Measurements from ENCODE around the gene VTI1B. TPM values are rescaled to one million over a fixed set of nuclear protein-coding genes. Genes with fewer than 3 reads are reported as not detected.

The VTI1B gene
- total and polyA plus RNA-seq, 4 experiments from 2014 or later: 62.1 to 97.8 (median 71.8) TPM

DNA sequence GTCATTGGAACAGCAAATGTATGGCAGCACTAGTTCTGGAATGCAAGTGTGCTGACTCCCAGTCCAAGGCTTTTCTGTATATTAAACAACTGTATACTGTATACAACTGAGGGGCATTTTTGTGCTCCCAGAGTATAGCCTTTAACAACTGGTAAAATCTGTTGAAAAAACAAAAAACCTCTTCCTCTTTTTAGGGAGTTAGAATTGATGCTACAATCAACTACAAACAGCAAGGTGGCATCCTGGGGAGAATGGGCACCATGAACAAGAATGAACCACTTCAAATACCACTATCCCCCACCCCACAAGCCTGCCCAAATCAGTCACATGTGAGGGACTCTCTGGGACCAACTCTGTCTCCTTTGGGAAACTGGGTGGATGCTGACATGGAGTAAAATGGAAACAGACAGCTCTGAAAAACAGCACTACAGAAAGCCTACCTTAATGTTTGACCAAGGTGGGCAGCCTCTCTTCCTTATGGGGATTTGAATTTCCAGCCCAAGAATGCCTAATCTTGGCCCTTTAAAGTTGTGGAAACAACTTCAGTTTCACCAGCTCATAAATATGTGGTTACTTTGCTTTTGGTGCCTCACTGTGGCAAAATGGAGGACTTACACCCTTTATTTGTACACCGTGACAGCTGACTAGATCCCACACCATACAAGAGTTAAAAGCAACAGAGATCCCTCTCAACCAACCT, 7.5 kb downstream of the VTI1B start:
- peaks cover 32 to 66% (median 51%) of the 10 kb centered on the region in 4 donors for H3K4me1 Mint-ChIP-seq
- no peak overlapping the region for H3K4me3 ChIP-seq (ENCODE audit: low read length in 2 of 2)
- no peaks in the 10 kb centered on the region for H3K9me3 ChIP-seq (ENCODE audit: control insufficient read depth in 1 of 2, low read length in 2 of 2)
- no peaks in the 10 kb centered on the region for H3K27me3 Mint-ChIP-seq
- H3K9me3 Mint-ChIP-seq: no peaks in the 10 kb centered on the region
- ChIA-PET POLR2A (ENCODE audit: partially characterized antibody) (interaction anchor here (0.6 kb wide), 1 partner anchor 48 kb away, joined by 3 read pairs; no protein-coding TSS in a partner anchor), CTCF (ENCODE audit: partially characterized antibody) (interaction anchor here (0.7 to 4.3 kb wide), 14 partner anchors 19 to 242 kb away, joined by 3 to 35 read pairs (median 6); partner anchors contain the start of genes ARG2, PIGH and RDH12)
- no peaks in the 10 kb centered on the region for H3K36me3 ChIP-seq (ENCODE audit: insufficient read depth, low read length)
- H3K36me3 Mint-ChIP-seq: peaks cover 0 to 14% of the 10 kb centered on the region in 2 donors
- intact Hi-C loops (cut with micrococcal nuclease): loop anchor here (1.0 to 2.0 kb wide), 5 partner anchors 38 to 240 kb away; partner anchors contain the start of gene ARG2
- DNase-seq: peak; percentile 42 to 45 (median 45)
- no peak overlapping the region for H3K4me3 Mint-ChIP-seq
- peak overlapping the region; percentile 6 to 75 (median 61) for H3K27ac Mint-ChIP-seq
- H3K4me1 ChIP-seq (ENCODE audit: insufficient read depth, low read length): peaks cover 43% of the 10 kb centered on the region
- H3K27me3 ChIP-seq (ENCODE audit: insufficient read depth, low read length): no peaks in the 10 kb centered on the region
- H3K27ac ChIP-seq (ENCODE audit: low read depth, low read length): no peak overlapping the region

DNA sequence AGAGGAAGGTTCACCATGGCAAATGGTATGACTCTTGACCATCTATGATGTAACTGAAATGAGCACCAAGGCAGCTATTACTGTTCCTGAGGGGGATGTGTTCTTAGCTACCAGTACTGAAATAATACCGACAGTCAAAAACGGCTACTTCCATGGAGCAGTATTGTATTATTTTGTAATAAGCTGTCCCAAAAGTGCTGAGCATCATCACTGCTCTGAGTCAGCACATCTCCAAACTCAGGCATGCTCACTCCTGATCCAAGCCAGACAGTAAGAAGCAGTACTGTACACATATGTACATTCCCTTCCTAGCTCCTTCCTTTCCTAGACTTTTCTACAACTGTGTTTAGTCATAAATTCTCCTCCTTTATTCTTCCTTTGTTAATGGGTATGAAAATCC, 8.6 kb downstream of the VTI1B start:
- Histone ChIP-seq H3K9me3 (ENCODE audit: control insufficient read depth in 1 of 2, low read length in 2 of 2) (no peaks in the 10 kb centered on the region), H3K27ac (ENCODE audit: low read depth, low read length) (no peak overlapping the region), H3K4me1 (ENCODE audit: insufficient read depth, low read length) (peaks cover 36% of the 10 kb centered on the region), H3K36me3 (ENCODE audit: insufficient read depth, low read length) (peaks cover 1% of the 10 kb centered on the region), H3K27me3 (ENCODE audit: insufficient read depth, low read length) (no peaks in the 10 kb centered on the region), H3K4me3 (ENCODE audit: low read length in 2 of 2) (no peak overlapping the region)
- H3K36me3 Mint-ChIP-seq: peaks cover 0 to 15% of the 10 kb centered on the region in 2 donors
- peaks cover 31 to 58% (median 46%) of the 10 kb centered on the region in 4 donors for H3K4me1 Mint-ChIP-seq
- H3K4me3 Mint-ChIP-seq: no peak overlapping the region
- POLR2A ChIA-PET (ENCODE audit: partially characterized antibody): interaction anchor here (0.6 to 0.8 kb wide), 2 partner anchors 66 to 102 kb away, joined by 3 read pairs; partner anchors contain the start of gene PIGH
- peak overlapping the region in 5 of 7 donors; percentile 12 to 73 (median 39) for H3K27ac Mint-ChIP-seq
- no peaks in the 10 kb centered on the region for H3K9me3 Mint-ChIP-seq
- no peaks in the 10 kb centered on the region for H3K27me3 Mint-ChIP-seq
- intact Hi-C loops (cut with micrococcal nuclease): loop anchor here (2.0 kb wide), 1 partner anchor 39 kb away; no protein-coding TSS in a partner anchor
- CTCF ChIA-PET (ENCODE audit: partially characterized antibody): interaction anchor here (0.8 to 4.3 kb wide), 10 partner anchors 26 to 241 kb away, joined by 3 to 35 read pairs (median 8); no protein-coding TSS in a partner anchor
- DNase-seq: no peak

DNA sequence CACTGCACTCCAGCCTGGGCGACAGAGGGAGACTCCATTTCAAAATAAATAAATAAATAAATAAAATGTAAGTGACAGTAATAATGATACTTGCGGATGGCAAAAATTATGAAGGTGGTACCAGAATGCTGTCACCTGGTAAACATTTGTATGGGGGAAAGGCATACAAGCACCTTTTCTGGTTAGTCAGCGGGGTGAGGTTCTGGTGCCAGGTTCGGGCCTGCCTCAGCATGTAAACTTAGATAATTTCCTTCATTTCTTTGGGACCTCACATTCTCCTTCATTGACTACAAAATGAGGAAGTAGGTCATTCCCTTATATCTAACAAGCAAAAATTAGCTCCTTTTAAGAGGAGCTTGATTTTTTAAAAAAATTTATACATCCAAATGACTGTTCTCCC, 10.8 kb downstream of the VTI1B start:
- Histone ChIP-seq H3K36me3 (ENCODE audit: insufficient read depth, low read length) (peaks cover 8% of the 10 kb centered on the region), H3K4me3 (ENCODE audit: low read length in 2 of 2) (no peak overlapping the region), H3K9me3 (ENCODE audit: control insufficient read depth in 1 of 2, low read length in 2 of 2) (no peaks in the 10 kb centered on the region), H3K4me1 (ENCODE audit: insufficient read depth, low read length) (peaks cover 17% of the 10 kb centered on the region), H3K27ac (ENCODE audit: low read depth, low read length) (no peak overlapping the region), H3K27me3 (ENCODE audit: insufficient read depth, low read length) (no peaks in the 10 kb centered on the region)
- H3K9me3 Mint-ChIP-seq: no peaks in the 10 kb centered on the region
- ChIA-PET CTCF (ENCODE audit: partially characterized antibody) (interaction anchor here (0.8 to 4.3 kb wide), 6 partner anchors 9 to 81 kb away, joined by 3 to 35 read pairs (median 4); no protein-coding TSS in a partner anchor), POLR2A (ENCODE audit: partially characterized antibody) (interaction anchor here (1.4 kb wide), 1 partner anchor 63 kb away, joined by 6 read pairs; the partner anchor contains the start of gene PIGH)
- H3K4me3 Mint-ChIP-seq: no peak overlapping the region
- H3K27ac Mint-ChIP-seq: peak overlapping the region in 1 of 7 donors; percentile 20
- no peak for DNase-seq
- no peaks in the 10 kb centered on the region for H3K27me3 Mint-ChIP-seq
- peaks cover 21 to 36% (median 29%) of the 10 kb centered on the region in 4 donors for H3K4me1 Mint-ChIP-seq
- peaks cover 5 to 26% of the 10 kb centered on the region in 2 donors for H3K36me3 Mint-ChIP-seq
- intact Hi-C loops (cut with micrococcal nuclease): no loop called here

DNA sequence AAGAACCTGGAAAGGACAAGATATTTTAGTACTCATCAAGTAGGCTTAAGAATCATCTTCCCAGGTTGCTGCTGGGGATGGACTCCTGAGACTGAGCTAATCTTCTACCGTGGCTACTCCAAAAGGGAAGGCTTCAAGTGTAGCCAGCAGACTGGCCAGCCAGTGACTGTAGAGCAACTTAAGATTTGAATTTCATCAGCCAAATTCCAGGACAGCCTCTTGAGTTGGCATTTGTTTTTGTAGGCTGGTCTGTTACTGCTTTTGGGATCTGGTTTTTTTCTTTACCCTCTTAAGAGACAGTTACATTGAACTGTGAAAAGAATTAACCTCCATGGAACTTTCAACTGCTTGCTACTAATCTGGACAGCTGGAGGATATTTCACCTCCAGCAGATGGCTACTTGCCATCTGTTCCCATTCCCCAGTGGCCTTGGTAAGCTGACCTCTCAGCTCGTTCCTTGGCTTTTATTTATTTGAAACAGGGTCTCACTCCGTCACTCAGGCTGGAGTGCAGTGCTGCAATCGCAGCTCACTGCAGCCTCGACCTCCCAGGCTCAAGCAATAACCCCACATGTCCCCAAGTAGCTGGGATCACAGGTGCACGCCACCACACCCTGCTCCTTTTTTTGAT, 20.7 kb downstream of the VTI1B start:
- no peaks in the 10 kb centered on the region for H3K4me1 ChIP-seq (ENCODE audit: insufficient read depth, low read length)
- H3K4me3 ChIP-seq (ENCODE audit: low read length in 2 of 2): no peak overlapping the region
- H3K9me3 Mint-ChIP-seq: no peaks in the 10 kb centered on the region
- no peaks in the 10 kb centered on the region for H3K27me3 ChIP-seq (ENCODE audit: insufficient read depth, low read length)
- H3K36me3 ChIP-seq (ENCODE audit: insufficient read depth, low read length): peaks cover 71% of the 10 kb centered on the region
- intact Hi-C loops (cut with micrococcal nuclease): no loop called here
- no peaks in the 10 kb centered on the region for H3K4me1 Mint-ChIP-seq
- no peak overlapping the region for H3K4me3 Mint-ChIP-seq
- H3K36me3 Mint-ChIP-seq: peaks cover 44 to 84% of the 10 kb centered on the region in 2 donors
- H3K27ac Mint-ChIP-seq: no peak overlapping the region
- no peaks in the 10 kb centered on the region for H3K27me3 Mint-ChIP-seq
- no peak overlapping the region for H3K27ac ChIP-seq (ENCODE audit: low read depth, low read length)
- ChIA-PET POLR2A (ENCODE audit: partially characterized antibody) (no interaction called here), CTCF (ENCODE audit: partially characterized antibody) (interaction anchor here (0.9 to 1.7 kb wide), 3 partner anchors 35 to 227 kb away, joined by 3 to 5 read pairs (median 3); partner anchors contain the start of gene ARG2)
- DNase-seq: no peak
- no peaks in the 10 kb centered on the region for H3K9me3 ChIP-seq (ENCODE audit: control insufficient read depth in 1 of 2, low read length in 2 of 2)

DNA sequence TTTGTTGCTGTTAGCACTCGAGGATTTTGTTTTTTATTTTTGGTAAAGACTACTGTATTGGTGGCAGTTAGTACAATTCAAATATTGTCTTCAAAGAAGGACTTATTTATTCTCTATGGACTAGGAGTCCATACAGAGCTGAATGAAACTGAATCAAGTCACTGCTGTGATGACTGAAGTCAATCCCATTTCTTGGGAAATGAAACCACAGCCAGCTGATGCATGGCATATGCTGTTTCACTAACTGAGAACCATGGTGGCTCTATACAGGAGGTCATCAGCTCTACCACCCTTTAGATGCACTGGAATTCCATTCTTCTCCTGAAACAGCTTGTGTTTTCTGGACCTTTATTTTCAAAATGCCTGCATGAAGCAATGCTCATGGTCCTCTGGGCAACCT, 22.2 kb downstream of the VTI1B start:
- peak overlapping the region in 1 of 7 donors; percentile 52 for H3K27ac Mint-ChIP-seq
- no peak for DNase-seq
- no peaks in the 10 kb centered on the region for H3K4me1 ChIP-seq (ENCODE audit: insufficient read depth, low read length)
- CTCF ChIA-PET (ENCODE audit: partially characterized antibody): interaction anchor here (0.9 to 1.8 kb wide), 5 partner anchors 21 to 67 kb away, joined by 3 to 5 read pairs (median 4); partner anchors contain the start of genes ARG2 and PIGH
- no peaks in the 10 kb centered on the region for H3K27me3 ChIP-seq (ENCODE audit: insufficient read depth, low read length)
- H3K36me3 ChIP-seq (ENCODE audit: insufficient read depth, low read length): peaks cover 67% of the 10 kb centered on the region
- POLR2A ChIA-PET (ENCODE audit: partially characterized antibody): no interaction called here
- H3K9me3 Mint-ChIP-seq: no peaks in the 10 kb centered on the region
- H3K9me3 ChIP-seq (ENCODE audit: control insufficient read depth in 1 of 2, low read length in 2 of 2): no peaks in the 10 kb centered on the region
- H3K36me3 Mint-ChIP-seq: peaks cover 37 to 89% of the 10 kb centered on the region in 2 donors
- H3K4me3 Mint-ChIP-seq: no peak overlapping the region
- H3K4me1 Mint-ChIP-seq: no peaks in the 10 kb centered on the region
- H3K27me3 Mint-ChIP-seq: no peaks in the 10 kb centered on the region
- intact Hi-C loops (cut with micrococcal nuclease): loop anchor here (1.0 kb wide), 1 partner anchor 42 kb away; no protein-coding TSS in a partner anchor
- no peak overlapping the region for H3K27ac ChIP-seq (ENCODE audit: low read depth, low read length)
- no peak overlapping the region for H3K4me3 ChIP-seq (ENCODE audit: low read length in 2 of 2)

DNA sequence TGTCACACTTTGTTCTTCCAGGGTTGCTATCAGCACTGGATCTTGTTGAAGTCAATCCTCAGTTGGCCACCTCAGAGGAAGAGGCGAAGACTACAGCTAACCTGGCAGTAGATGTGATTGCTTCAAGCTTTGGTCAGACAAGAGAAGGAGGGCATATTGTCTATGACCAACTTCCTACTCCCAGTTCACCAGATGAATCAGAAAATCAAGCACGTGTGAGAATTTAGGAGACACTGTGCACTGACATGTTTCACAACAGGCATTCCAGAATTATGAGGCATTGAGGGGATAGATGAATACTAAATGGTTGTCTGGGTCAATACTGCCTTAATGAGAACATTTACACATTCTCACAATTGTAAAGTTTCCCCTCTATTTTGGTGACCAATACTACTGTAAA, 23.7 kb downstream of the VTI1B start:
- Histone ChIP-seq H3K36me3 (ENCODE audit: insufficient read depth, low read length) (peaks cover 58% of the 10 kb centered on the region), H3K4me1 (ENCODE audit: insufficient read depth, low read length) (no peaks in the 10 kb centered on the region), H3K4me3 (ENCODE audit: low read length in 2 of 2) (no peak overlapping the region), H3K27ac (ENCODE audit: low read depth, low read length) (no peak overlapping the region), H3K27me3 (ENCODE audit: insufficient read depth, low read length) (no peaks in the 10 kb centered on the region), H3K9me3 (ENCODE audit: control insufficient read depth in 1 of 2, low read length in 2 of 2) (no peaks in the 10 kb centered on the region)
- H3K4me3 Mint-ChIP-seq: no peak overlapping the region
- H3K9me3 Mint-ChIP-seq: no peaks in the 10 kb centered on the region
- intact Hi-C loops (cut with micrococcal nuclease): no loop called here
- no peaks in the 10 kb centered on the region for H3K4me1 Mint-ChIP-seq
- no peaks in the 10 kb centered on the region for H3K27me3 Mint-ChIP-seq
- DNase-seq: no peak
- POLR2A ChIA-PET (ENCODE audit: partially characterized antibody): no interaction called here
- H3K36me3 Mint-ChIP-seq: peaks cover 44 to 90% of the 10 kb centered on the region in 2 donors
- CTCF ChIA-PET (ENCODE audit: partially characterized antibody): interaction anchor here (0.9 kb wide), 1 partner anchor 79 kb away, joined by 5 read pairs; no protein-coding TSS in a partner anchor
- H3K27ac Mint-ChIP-seq: peak overlapping the region in 3 of 7 donors; percentile 27 to 60 (median 47)

DNA sequence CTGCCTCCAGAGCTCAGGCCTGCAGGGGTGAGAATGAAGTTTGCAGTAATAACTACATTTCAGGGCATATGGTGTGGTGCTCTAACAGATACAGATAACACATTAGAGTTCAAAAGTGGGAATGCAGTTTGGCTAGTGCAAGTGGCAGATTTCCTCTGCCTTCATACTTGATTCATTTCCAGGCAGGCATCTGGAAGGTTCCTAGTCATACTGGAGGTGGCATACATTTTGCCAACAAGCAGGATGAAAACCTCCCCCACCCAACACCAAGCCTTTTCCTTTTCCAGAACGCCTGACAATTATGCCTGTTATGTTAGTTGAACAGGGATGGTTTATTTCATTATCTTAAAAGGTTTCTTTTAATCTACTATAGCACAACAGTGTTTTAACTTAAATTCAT, 24.3 kb downstream of the VTI1B start:
- H3K27ac Mint-ChIP-seq: peak overlapping the region in 2 of 7 donors; percentile 34 to 42
- no peaks in the 10 kb centered on the region for H3K9me3 Mint-ChIP-seq
- intact Hi-C loops (cut with micrococcal nuclease): no loop called here
- no peaks in the 10 kb centered on the region for H3K27me3 ChIP-seq (ENCODE audit: insufficient read depth, low read length)
- H3K4me1 Mint-ChIP-seq: no peaks in the 10 kb centered on the region
- no peaks in the 10 kb centered on the region for H3K9me3 ChIP-seq (ENCODE audit: control insufficient read depth in 1 of 2, low read length in 2 of 2)
- H3K27ac ChIP-seq (ENCODE audit: low read depth, low read length): no peak overlapping the region
- POLR2A ChIA-PET (ENCODE audit: partially characterized antibody): no interaction called here
- H3K27me3 Mint-ChIP-seq: no peaks in the 10 kb centered on the region
- H3K4me1 ChIP-seq (ENCODE audit: insufficient read depth, low read length): no peaks in the 10 kb centered on the region
- H3K36me3 Mint-ChIP-seq: peaks cover 49 to 89% of the 10 kb centered on the region in 2 donors
- no peak overlapping the region for H3K4me3 ChIP-seq (ENCODE audit: low read length in 2 of 2)
- H3K4me3 Mint-ChIP-seq: no peak overlapping the region
- CTCF ChIA-PET (ENCODE audit: partially characterized antibody): interaction anchor here (0.9 kb wide), 1 partner anchor 35 kb away, joined by 3 read pairs; no protein-coding TSS in a partner anchor
- H3K36me3 ChIP-seq (ENCODE audit: insufficient read depth, low read length): peaks cover 52% of the 10 kb centered on the region
- DNase-seq: no peak

Measured in CD4-positive, alpha-beta memory T cell (primary cell).